HL-60/S4 treated with retinoic acid at 250 ng/mL for 4 days and 3 days (cell line): ENCODE measurements around the gene CCDC97.

Source experiments
- in situ Hi-C: fragments of 300-500 bp; cut with MboI; formaldehyde crosslinking; loops from 2 replicates; pipeline ENCODE4 v1.7.0; 2022; ENCODE audit warnings: low sequenced_read_pairs

CCDC97 gene

DNA sequence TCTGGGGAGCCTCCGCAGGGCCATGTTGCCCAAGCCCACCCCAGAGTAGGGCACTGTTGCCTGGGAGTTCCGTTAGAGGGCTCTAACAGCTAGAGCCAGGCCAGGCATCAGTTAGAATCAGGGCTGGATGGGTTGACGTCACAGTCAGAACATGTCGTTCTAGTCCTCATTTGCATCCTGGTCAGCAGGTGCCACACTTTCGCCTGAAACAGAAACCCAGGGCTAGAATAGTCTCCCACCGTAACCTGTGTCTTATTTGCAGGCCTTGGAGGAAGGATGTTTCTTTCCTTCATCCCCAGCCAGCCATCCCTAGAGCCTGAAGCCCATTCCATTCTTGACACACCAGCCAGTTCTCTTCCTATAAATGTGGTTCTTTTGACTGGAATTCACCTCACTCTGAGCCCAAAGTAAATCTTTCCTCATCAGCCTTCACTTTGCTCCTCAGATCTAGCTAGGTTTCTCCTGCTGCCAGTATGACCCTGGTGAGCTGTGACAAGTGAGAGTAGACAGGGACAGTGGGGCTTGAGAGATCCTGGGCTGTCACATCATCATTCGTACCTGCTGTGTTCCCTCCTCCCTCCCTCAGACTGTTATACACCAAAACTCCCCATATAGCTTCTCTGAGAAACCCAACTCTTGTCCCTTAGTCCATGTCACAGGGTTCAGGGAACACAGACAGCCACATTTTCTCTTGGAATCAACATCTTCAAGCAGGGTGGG is 12.2 kb upstream of the CCDC97 start:
- in situ Hi-C loops, result no loop called here

DNA sequence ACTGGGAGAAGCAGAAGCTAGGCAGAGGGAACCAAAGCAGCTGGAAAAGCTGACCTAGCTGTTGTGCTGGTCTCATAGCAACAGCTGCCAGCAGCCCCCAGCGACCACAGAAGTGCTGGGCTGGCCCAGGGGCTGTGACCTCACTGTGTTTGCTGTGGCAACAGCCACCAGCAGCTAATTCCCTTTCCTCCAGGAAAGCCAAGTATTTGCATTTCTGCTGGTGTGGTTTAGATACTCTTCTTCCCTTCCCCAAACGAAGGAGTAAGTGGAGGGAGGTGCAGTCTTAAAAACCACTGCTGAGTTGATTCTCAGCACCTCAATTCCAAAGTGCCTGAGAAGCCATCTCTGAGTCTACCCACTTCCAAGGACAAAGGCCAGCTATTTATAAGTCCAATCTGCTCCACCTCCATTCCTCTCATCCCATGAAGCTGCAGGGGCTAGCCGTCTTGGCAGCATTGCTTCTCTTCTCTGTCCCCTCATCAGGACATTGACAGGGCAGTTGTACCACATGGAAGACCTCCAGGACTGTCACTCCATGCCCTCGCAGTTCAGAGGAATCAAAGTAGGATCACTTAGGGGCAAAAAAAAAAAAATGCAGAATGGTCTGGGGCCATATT is 11.5 kb upstream of the CCDC97 start:
- in situ Hi-C loops, result no loop called here

DNA sequence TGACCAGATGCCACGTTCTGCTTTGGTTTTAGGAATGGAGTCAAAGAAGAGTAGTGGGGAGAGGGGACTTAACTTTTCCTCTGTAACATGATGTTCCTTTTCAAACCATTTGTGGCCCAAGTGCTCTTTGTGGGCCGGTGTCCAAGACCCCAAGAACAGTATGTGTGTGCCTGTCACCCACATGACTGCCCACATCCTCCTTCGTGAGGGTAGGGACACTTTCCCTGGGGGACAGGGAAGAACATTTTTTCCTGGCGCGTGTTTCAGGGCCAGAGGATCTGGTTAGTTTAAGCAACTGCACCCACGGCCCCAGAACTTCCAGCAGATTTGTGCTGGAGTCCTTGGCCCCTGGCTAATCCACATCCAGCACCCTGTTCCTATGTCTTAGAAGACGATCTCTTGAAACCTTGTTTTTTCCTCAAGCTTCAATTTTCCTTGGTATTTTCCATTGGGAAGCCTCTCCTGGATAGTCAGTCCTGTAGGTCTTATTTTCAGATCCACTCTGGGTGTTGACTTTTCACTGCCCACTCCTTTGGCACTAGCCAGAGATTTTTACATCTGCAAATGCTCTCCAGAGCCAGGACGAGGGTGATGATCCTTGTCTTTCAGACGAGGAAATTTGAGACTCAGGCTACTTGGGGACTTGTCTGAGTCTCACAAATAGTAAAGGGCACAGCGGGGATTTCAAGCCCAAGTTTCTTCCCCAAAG is 10.8 kb upstream of the CCDC97 start:
- in situ Hi-C loops, result no loop called here

DNA sequence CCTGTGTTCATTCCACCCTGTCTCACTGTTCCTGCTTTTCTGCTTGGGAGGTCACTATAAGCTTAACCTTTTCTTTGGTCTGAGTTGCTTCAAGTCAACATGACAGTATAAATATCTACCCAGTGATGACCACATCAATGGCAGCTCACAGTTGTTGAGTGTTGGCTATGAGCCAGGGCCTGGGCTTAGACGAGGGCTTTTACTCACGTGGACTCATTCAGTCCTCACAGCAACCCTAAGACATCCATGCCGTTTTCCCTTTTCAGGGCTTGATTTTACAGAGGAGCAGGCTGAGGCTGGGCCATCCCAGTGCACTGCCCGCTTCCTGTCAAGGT is 10.2 kb upstream of the CCDC97 start:
- in situ Hi-C loops, result no loop called here

DNA sequence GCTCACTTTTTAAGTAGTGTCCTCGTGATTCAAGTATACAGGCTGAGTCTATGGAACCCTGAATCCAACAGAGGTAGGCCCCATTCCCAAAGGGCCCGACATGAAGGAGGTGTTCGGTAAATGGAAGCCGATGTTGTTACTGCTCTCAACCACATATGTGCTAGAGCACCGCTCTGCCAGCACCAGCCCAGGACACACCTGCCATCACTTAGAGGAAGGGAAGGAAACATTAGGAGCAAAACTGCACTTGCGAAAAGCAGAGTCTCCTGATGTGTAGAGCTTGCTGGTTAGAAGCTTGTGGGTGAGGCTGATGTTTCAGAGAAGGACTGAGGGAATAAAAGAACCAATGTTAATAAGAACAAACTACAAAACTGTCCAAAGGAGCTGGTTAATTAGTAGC is 9.4 kb upstream of the CCDC97 start:
- in situ Hi-C loops, result no loop called here

DNA sequence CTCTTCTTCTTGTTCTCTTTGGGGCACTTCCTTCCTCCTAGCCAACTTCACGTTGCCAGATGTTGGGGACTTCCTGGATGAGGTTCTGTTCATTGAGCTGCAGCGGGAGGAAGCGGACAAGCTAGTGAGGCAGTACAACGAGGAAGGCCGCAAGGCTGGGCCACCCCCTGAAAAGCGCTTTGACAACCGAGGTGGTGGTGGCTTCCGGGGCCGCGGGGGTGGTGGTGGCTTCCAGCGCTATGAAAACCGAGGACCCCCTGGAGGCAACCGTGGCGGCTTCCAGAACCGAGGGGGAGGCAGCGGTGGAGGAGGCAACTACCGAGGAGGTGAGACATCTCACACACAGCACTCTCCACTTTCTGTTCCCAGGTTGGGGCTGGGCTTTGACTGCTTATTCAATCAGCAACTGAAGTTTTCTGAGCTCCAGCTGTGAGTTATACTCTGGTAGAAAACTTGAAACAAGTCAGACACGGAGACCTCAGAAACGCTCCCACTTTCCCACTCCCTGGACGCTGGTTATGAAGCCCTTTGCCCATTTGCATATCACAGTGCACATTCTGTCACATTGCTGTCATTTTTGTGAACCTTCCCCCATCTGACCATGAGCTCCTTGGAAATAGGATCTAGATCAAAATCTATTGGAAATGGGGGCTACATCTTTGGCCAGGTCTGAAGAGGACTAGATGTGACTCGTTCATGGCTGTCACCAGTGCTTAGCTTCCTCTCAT is 7.2 kb upstream of the CCDC97 start:
- in situ Hi-C loops, result no loop called here

DNA sequence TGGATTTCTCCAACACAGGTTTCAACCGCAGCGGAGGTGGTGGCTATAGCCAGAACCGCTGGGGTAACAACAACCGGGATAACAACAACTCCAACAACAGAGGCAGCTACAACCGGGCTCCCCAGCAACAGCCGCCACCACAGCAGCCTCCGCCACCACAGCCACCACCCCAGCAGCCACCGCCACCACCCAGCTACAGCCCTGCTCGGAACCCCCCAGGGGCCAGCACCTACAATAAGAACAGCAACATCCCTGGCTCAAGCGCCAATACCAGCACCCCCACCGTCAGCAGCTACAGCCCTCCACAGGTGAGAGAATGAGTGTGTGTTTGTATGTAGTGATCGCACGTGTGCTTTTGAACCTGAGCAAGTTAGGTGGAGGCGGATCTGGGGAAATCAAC is 6.0 kb upstream of the CCDC97 start:
- in situ Hi-C loops, result no loop called here

DNA sequence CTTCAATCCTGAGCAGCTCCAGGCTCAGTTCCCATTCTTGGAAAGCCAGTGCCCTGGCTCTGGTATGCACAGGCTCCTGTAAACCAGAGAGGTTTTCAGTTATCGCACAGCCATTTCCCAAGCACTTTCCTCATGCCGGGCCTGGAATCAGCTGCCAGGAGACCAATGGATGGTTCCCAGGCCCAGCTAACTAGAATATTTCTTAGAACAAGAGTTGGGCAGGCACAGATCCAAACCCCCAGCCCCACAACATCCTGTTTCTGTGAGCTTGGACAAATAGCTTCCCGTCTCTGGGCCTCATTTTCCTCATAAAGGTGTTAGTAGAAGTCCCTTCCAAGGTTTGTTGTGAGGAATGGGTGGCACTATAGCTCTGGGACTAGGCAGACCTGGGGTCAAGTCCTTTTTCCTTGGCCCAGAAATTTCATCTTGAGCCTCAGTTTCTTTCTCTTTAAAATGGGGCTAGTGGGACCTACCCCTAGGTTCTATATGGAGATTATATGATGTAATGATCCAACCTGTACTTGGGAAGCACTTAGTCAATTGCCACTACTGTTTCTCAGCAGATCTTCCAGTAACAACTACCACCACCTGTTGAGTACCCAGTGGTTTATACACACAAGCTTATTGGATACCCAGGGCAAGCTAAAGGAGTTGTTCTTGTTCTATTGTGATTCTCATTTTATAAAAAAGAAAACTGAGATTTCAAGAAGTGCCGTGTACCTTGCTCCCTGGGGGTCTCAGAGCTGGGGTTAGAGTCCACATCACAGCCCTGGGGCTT is 5.1 kb upstream of the CCDC97 start:
- in situ Hi-C loops, result no loop called here

DNA sequence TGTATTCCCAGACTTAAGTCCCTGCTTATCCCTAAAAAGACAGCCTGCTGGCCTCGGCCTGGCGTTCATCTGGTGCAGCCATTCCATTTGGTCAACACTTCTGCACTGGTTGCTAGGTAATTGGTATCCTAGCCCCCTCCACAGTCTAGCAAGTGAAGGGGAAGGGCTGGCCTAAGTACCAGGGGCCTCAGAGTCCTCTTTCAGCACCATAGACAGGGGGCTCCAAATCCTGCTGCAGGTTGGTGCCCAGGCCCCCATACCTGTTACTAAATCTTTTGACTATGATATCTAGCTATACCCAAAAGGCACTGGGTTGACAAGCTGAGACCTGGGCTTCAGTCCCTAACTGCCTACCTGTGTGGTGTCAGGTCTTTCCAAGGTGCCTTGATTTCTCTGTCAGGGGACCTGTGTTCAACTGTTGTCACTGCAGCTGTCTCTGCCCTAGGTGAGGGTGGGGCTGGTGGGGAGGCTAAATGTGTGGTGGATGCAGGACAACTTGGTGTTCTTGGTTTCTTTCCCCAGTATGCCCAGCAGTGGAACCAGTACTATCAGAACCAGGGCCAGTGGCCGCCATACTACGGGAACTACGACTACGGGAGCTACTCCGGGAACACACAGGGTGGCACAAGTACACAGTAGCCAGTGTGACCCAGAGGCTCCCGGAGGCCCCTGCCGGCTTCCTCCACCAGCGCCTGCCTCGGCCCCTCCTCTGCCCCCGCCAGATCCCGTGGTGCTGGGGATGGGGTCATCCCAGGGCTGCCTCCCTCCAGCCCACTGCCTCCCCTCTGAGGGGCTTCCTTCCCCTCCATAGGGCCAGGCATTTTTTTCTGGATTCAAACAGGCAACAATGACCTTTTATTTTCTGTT is 3.8 kb upstream of the CCDC97 start:
- in situ Hi-C loops, result no loop called here

DNA sequence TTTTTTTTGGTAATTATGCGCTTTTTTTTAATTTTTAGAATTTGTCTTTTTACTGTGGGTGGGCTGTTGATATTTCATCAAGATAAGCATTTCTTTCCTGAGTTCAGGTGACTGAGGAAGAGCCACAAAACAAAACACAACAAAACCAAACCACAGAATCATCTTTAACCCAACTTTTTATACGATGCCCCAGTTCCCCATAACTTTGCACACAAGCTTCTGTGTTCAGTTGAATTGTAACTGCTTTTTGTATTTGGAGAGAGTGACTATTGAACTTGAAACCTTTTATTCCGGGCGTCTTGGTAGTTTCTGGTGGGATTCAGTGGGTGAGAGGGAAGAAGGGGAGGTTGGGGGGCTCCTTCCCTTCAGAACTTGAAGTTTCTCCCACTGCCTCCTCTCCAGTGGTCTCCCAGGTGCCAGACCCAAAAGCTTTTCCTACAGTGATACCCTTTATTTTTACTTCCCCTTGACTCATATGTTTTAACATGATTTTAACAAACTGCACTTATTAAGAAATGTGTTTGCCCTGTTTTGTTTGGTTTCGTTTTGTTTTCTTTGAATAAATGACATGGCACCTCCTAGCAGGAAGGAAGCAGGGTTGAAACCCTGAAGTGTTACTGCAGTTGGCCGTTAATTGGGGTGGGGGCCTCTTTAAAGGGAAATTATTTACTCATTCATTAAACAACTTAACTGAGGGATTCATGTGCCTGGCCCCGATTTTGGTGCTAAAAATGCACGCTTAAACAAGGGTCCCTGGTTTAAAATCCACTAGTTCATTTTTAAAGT is 2.7 kb upstream of the CCDC97 start:
- in situ Hi-C loops, result no loop called here

DNA sequence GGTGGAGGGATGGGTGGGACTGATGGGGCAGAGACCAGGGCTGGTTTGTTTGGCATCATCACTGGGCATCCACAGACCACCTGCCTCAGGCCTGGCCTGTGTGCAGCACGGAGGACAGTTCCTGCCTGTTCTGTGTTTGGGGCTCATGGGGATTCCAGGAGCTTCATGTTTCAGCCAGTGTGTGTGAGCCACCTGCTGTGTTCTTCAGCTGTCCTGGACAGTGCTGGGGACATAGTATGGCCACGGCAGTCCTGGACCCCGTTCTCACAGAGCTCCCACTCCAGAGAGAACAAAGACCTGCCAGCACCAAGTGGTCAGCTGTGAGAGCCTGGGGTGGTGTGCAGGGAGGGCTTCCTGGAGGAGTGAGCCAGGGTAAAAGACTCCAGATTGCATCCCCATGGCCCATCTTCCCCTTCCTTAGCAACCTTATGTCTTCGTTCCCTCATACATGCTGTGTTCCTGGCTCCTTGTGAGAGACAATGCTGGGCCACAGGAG is 2.0 kb upstream of the CCDC97 start:
- in situ Hi-C loops, result no loop called here

DNA sequence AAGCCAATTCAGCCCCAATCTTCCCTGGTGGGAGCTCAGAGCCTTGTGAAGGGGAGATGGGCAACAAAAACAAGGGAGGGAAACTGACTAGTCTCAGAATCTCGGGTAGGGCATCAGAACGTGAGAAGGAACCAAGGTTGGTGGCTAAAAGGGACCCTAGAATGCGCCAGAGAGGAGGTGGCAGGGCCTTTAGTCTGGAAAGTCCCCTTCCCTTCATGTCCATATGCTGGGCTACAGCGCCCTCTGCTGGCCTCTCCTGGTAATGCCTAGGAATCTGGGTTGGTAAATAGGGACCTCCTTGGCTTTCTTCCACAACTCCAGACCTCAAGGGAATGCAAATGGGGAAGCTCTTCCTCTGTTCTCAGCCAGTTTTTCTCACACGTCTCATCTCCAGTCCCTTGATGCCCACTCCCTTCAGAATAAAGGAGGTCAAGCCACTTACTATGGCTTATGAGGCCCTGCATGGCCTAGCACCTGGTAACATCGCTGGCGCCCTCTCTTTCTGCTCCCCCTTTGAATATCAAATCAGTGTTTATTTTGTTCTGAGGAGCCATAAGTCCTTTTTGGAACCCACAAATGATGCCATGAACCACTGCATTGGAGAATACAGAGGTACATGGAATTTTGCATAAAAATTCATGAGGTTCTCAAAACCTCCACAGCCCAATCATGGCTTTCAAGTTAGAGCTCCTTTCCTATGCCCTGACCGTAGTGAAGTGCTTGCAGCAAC is 1.4 kb upstream of the CCDC97 start:
- in situ Hi-C loops, result no loop called here

DNA sequence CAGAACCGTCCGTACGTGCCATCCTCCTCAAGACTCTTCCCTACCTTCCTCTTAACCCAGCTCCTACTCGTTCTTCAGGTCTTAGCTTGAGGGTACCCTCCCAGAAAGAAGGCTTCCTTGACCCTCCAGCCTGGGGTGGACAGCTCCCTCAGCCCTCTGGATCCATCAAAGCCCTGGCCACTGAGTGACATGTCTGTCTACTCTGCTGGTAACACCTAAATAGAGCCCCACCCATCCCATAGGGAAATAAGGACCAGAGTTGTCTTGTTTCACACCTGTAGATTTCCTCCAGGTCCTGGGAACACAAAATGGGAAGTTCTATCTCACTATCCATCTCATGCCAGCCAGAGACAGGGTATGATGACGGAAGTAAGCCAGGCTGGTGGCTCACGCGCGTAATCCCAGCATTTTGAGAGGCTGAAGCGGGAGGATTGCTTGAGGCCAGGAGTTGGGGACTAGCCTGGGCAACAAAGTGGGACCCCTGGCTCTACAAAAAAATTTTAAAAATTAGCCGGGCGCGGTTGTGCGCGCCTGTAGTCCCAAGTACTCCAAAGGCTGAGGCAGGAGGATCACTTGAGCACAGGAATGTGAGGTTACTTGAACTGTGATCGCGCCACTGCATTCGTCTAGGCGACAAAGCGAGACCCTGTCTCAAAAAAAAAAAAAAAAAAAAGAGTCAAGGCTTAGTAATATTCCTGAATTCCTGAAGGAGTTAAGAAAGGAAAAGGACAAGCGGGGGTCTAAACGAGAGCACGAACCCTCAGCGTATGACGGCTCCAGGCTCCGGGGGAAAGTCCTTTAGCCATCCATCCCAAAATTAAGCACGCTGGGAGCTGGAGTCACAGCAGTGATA is 566 bp upstream of the CCDC97 start:
- in situ Hi-C loops, result no loop called here

DNA sequence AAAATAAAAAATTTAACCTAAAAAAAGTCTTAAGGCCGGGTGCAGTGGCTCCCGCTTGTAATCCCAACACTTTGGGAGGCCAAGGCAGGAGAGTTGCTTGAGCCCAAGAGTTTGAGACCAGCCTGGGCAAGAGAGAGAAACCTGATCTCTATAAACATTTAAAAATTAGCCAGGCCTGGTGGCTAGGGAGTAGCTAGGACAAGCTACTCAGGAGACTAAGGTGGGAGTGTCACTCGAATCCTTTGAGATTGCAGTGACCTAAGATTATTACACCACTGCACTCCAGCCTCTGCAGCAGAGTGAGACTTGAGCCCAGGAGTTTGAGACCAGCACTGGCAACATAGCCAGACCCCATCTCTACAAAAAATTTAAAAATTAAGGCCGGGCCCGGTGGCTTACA is 1.1 kb downstream of the CCDC97 start:
- in situ Hi-C loops, result no loop called here

DNA sequence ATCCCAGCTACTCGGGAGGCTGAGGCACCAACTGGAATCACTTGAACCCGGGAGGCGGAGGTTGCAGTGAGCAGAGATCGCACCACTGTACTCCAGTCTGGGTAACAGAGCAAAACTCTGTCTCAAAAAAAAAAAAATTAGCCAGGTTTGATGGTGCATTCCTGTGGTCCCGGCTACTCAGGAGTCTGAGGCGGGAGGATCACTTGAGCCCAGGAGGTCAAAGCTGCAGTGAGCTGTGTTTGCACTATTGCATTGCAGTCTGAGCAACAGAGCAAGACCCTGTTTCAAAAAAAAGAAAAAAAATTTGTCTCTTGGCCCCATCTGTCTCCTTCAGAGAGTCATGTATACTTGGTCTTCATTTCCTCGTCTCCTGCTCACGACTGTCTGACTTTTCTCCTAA is 1.6 kb downstream of the CCDC97 start:
- in situ Hi-C loops, result no loop called here

DNA sequence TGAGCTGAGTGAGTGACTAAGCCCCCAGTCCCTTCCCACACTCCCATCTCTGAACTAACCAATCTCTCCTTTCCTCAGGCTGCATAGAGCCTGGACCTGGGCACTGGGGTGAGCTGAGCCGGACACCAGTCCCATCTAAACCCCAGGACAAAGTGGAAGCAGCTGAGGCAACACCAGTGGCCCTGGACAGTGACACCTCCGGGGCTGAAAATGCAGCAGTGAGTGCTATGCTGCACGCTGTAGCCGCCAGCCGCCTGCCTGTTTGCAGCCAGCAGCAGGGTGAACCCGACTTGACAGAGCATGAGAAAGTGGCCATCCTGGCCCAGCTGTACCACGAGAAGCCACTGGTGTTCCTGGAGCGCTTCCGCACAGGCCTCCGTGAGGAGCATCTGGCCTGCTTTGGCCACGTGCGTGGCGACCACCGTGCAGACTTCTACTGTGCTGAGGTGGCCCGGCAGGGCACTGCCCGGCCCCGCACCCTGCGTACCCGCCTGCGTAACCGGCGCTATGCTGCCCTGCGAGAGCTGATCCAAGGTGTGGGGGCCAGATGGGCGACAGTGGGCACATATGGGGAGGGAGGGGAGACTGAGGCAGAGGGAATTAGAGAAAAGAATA is 6.4 kb downstream of the CCDC97 start:
- in situ Hi-C loops, result no loop called here
